ENCODE data around the gene UBASH3B.

Gene UBASH3B

DNA sequence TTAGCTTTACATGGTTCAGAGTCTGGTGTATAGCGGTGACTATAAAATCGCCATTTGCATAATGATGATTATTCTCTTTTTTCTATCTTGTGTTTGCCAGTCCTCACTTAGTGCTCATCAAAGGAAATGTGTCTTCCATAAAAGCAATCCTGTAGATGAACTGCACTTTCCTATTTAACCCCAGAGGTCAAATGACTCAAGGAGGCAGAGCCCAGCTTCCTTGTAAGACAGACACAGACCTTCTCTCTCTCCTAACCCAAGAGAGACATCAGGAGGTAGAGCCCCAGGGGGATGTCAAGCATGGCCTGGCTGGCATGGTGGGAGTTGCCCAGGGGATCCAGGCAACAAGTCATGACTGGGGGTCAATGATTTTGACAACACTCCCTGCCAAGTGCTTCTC, 135.9 kb downstream of the UBASH3B start:
- DNase-seq, result no peak

DNA sequence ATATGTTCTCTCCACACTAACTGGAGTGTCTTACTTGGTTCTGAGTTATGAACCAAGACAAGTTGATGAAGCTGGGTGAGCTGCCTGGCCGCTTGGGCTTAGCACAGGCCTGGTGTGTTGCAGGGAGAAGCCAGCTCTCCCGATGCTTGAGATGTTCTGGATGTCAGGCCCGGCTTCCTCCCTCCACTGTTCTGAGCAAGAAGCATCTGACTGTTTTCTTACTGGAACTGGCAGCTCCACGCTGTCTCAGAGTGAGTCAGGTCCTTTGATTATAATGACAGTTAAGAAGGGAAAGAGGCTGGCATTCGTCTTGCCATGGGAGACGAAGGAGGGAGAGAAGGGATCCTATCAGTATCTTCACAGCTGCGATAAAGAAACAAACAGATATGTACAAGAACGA, 136.3 kb downstream of the UBASH3B start:
- DNase-seq, result no peak

DNA sequence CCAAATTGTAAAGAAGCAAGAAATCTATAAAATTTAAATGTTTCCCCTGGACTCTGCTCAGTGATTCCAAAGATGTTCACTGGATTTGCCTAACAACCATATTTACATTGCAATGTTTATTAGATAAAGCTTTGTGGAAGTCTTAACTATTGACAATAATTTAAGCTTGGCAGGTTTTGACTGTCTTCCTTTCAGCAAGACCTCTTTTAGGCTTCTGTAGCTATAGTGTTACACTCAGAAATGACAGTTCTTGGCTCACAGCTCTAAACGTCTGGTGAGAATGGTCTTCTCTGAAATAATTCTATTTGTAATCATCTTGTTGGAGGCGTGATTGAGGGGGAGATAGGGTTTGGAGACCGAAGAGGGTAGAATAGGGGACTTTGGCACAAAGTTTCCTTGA, 138.0 kb downstream of the UBASH3B start:
- DNase-seq, result no peak

DNA sequence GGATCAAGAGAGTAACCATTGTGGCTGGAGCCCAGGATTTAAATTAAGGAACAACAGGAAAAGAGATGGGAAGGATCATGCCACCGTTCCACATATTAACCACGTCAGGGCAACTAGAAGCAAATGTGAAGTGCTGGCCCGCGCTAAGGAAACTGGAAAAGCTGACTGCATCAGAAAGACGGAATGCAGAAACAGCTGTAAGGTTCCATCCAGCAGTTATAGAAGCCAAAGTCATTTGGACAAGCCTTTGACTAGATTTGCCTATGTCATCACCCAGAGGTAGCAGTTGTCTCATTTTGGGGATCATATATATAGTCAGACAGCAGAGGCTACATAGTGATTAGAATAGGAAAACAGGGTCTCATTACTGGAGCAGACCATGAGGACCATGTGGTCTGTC, 139.8 kb downstream of the UBASH3B start:
- no peak for DNase-seq

DNA sequence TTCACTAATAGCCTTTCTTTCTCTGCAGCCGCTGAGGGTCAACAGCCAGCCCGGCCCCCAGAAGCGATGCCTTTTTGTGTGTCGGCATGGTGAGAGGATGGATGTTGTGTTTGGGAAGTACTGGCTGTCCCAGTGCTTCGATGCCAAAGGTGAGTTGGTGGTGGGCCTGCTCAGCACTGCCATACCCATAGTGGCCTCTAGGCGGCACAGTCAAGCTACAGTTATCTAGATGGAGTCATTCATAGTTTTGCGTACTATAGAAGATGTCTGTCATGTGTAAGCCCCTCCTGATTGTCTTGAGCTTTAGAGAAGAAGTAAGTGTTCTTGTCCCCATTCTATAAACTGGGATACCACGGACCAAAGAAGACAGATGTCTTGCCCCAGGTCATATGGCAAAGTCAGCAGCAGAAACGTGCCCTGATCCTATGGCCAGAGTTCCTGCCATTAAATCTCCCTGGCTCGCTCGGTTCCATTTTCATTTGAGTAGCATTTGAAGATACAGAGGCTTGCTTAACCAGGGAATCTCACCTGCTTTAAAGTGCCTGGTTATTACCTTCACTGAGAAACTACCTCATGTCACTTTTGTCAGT, 140.7 kb downstream of the UBASH3B start:
- DNase-seq, result no peak

DNA sequence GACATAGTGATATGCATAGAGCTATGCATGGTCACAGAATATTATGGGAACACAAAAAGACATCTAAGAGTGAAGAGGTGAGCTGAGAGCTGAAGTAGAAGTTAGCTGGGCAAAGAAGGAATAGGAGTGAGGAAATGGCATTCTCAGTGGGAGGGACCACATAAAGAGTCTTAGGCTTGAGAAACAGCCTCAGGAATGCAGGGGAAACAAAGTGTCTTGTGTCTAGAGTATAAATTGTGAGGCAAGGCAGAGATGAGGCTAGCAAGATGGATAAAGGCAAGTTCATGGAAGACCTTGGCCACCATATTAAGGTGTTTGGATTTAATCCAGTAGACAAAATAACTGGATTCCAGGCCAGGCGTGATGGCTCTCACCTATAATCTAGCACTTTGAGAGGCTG, 142.1 kb downstream of the UBASH3B start:
- no peak for DNase-seq

DNA sequence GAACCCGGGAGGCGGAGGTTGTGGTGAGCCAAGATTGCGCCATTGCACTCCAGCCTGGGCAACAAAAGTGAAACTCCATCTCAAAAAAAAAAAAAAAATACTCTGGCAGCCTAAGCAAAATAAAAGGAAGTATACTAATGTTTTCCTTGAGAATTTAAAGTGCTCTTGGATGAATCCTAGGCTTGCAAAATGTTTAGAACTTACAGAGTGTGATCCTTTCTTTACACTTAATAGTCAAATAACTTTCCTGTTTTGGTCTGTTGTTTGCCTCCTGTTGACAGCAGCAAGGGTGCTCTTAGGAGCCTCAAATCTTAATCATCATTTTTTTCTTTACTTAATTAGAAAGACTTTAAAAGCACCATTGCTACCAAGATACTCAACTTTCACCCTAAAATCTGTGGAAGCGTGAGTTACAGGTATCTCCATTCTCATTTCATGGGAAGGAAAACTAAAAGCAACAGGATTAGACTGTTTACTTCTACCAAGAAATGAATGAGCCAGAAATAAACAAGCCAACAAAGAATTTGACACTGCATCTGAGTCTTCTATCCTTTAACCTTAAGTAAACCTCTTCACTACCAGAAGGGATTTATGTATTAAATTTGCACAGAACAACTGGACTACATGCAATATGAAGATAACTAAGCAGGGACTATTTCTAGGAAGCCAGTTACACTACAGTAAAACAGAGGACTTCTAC, 144.0 kb downstream of the UBASH3B start:
- DNase-seq, result no peak

DNA sequence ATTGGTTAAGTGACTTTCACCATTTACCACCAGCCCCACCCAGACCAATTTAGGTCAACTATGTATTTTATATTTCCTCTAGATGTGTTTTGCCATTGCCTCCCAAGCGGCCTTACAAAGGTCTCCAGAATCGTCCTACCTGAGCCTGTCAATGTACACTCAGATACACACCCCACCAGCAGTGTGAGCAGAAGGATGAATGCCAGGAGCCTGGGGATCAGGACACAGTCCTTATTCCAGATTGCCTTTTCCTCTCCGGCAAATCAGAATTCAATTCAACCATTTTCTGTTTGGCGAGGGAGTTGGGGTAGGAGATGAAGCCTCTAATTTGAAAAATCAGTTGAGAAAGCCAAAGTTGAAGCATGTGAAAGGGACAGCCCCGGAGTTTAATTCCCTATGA, 147.4 kb downstream of the UBASH3B start:
- DNase-seq, result no peak

DNA sequence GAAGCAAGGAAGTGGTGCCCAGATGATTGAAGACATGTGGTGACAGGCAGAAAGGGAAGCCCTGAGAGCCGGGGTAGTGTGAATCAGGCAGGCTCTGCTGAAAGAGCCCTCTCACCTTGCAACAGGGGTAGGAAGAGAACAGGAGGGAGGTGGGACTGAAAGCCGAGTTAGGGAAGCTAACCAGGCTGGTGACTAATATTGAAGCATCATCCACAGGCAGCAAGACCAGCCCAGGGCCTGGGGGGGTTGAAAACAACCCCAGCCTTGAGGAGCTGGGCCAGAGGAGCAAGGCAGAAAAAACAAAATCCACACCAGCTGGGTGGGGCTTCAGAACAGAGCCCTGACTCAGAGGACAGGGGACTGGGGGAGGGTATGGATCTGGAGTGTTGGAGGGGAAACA, 147.8 kb downstream of the UBASH3B start:
- DNase-seq, result no peak

DNA sequence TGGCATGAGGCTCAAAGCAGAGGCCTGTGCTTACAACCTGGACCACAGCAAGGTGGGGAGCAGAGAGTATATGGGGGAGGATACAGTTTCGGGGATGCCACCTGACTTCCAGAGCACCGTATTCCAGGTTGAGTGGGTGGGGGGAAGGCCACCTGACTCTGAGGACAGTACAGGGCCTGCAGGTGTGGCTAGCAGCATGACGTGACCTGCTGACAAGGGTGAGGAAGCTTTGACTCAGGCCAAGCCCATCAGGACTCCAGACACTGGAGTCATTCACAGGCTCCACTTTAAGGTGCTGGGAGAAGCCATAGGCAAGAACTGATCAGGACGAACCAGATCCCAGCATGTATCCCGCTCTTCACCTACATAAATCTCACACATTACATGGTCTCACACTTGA, 148.2 kb downstream of the UBASH3B start:
- DNase-seq, result no peak

DNA sequence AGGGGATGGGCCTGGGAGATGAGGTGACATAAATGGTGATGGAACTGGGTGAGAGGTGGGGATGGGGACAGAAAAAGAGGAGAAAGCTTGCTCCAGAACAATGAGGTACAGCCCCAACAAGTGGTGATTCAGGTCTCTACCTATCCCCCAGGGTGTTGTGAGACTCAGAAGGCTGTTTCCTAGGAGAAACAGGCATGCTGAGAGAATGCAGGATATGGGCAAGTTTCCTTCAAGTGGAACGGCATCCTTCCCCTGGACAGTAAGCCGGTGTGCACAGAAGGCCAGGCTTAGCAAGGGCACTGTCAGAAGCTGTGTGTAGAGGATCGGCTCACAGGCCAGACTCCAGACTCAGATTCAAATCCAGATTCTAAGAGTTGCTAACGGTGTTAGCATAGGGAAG, 148.6 kb downstream of the UBASH3B start:
- DNase-seq, result no peak

DNA sequence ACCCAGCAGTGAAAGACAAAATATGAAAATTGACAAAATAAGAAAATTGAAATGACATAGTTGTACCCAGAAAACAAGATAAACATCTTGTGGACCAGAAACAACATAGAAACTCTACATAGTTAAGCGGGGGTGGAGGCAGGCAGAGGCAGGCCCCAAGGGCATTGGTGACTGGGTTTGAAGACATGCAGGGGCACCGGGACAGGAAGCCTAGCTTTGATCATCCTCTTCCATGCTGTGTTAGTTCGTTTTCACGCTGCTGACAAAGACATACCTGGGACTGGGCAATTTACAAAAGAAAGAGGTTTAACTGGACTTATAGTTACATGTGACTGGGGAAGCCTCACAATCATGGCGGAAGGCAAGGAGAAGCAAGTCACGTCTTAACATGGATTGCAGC, 149.3 kb downstream of the UBASH3B start:
- no peak for DNase-seq

DNA sequence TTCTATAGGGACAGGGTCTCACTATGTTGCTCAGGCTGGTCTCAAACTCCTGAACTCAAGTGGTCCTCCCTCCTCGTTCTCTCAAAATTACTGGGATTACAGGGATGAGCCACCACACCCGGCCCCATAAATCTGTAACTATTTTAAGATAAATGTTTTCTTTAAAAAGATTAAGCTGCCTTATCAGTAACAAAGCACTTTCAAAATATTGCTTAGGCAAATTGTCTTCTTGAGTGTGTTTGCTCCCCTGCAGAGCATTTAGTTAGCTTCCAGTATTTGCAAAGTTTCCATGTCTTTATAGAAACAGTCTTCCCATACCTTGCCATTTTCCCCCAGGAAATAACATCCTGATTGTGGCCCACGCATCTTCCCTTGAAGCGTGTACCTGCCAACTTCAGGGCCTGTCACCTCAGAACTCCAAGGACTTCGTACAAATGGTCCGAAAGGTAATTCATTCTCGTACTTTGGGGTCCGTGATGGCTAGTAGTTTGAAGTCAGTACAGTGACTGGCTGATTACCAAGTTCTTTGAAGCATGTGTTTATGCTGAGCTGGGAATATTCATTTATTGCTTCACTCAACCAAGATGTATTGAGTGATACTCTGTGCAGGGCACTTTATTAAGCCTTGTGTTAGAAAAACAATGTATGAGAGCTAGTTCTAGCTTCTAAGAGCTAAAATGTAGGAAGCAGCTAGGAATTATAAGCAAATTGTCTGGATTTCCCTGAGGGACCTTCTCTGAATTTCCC, 152.4 kb downstream of the UBASH3B start:
- no peak for DNase-seq

DNA sequence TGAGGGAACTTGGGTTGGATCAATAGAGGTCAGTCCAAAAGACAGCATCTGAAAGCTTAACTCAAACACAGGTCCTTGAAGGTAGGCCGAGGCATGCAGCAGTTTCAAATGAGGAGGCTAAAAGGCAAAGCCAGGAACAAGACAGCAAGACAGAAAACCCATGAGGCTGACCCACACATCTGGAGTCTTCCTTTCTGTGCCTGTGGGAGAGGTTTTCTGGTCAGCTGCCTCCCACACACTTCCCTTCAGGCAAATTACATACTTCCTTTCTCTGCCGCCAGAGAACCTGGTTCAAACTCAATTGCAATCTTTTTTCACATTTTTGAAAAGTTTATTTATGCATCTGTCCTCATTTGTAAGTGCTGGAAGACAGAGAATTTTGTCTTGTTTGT, 153.0 kb downstream of the UBASH3B start:
- DNase-seq, result no peak

DNA sequence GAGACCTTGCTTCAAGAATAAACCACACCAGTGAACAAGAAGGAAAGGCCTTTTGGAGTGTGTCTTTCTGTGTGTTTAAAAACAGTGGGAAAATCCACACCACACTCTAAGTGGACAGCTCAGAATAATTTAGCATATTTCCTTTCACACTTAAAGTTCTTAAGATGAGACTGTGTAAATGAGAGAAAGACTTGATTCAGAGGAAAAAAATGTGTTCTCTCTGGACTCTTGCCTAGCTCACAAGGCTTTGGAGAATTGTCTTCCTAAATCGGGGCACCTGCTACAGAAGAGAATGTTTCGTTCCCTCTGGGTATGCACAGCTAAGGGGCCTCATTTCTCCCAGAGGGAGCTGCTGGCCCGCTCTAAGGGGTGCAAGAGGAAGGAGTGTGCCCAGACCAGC, 154.3 kb downstream of the UBASH3B start:
- DNase-seq, result no peak

DNA sequence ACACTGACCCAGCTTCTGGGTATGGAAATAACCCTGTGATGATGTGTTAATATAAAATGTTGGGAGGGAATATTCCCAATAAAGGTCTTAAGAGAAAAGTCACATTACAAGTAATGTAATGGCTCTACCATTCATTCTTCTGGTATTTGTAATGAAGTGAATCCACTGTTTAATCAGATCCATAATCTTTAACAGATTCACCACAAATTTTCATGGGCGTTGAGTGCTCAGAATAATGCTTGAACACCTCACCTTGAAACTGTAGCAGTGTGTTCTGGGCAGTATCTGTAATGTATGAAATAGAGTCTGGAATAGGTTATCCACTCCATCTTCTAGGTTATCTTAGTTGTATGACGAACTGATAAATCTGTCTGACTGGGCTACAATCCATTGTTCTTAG, 156.2 kb downstream of the UBASH3B start:
- DNase-seq, result no peak

DNA sequence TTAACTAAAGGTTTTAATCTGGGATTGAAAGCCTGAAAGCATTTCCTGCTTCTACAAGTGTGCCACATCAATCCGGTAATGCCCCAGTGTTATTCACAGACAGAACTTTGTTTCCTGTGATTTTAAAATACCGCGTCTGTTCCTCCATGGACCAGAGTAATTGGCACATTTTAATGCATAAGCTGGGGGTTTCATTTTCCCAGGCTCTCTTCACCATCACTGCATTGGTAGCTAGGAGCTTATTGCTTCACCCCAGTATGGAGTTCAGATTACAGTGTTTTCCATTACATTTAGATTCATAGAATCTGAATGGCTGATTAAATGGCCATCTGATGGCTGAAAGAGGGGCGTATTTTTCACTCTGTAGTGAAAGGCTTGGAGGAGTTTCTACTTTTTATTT, 157.1 kb downstream of the UBASH3B start:
- DNase-seq, result no peak

DNA sequence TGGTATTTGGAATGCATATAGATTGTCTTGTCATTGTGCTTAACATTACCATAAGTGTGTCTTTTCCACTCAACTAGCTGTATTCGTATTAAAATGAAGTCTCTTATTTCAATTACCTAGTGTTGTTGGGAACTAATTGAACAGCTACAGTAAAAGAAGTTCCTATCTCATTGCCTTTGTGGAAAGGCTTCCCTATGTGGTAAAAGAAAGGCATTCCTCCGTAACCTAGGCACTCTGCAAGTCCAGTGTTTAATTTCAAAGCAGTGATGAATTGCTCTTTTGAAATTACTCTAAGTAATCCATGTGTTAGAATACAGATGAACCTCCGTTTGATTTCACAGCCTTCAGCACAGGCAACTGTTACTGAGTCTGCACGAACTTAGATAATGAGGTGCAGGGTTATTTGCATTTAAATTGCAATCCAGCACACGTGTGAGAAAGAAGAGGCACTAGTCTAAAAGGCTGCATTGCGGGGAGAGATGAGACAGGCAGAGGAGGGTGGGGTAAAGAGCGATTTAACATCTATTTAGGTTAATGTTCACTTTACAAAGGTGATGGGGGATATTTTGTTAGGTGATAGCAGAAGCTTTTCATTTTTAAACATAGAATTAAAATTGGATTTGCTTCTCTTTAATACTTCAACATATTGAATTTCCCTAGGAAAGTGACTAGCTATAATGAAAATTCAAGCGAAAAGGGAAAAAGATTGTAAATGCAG, 157.8 kb downstream of the UBASH3B start:
- DNase-seq, result no peak

DNA sequence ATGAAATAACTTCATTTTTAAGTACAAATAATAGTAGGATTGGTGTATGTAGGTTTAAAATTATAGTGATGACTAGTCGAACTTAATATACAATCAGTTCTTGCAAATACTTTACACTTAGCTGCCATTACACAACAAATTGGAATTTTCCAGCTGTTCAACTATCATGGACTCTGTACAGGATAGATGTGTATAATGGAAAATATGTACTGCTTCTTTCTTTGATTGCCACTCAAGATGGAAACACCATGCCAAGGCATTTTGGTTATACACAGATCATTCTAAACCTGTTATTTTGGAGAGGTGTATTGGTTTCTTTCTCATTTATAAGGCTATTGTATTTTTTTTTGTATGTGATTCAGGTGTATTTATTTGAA, 158.4 kb downstream of the UBASH3B start:
- DNase-seq, result no peak

DNA sequence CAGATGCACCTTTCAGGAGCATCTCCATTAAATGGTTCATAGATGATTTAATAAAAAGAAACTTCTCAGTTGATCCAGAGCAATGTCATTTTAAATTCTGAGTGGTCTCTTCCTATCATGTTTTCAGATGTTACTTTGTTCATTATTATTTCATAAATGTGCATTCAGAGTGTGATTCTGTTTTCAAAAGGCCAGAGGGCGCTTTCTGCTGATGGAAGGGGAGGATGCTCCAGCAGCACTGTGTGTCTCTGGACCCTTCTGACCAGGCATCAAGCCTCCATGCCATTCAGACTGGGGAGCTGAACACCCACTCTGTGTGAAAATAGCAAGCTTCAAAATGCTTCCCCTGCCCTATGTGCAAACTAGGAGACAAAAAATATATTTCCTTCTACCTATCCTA, 158.9 kb downstream of the UBASH3B start:
- DNase-seq, result no peak

DNA sequence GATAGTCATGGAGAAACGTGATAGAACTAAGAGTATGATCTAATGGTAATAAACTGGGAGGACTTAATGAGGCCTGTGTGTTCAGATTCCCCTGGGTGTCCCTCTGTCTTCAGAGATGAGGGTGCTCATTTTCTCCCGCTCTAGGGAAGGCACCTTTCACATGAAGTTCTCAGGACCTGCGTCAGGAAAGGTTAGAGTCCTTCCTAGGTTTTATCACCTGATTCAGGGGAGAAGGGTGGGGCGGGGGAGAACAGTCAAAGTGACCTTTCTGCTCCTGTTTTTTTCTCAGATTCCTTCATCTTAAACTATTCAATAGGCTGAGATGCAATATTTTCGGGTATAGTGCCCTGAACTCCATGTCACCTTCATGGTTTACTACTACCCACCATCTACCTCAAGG, 160.4 kb downstream of the UBASH3B start:
- DNase-seq, result no peak

DNA sequence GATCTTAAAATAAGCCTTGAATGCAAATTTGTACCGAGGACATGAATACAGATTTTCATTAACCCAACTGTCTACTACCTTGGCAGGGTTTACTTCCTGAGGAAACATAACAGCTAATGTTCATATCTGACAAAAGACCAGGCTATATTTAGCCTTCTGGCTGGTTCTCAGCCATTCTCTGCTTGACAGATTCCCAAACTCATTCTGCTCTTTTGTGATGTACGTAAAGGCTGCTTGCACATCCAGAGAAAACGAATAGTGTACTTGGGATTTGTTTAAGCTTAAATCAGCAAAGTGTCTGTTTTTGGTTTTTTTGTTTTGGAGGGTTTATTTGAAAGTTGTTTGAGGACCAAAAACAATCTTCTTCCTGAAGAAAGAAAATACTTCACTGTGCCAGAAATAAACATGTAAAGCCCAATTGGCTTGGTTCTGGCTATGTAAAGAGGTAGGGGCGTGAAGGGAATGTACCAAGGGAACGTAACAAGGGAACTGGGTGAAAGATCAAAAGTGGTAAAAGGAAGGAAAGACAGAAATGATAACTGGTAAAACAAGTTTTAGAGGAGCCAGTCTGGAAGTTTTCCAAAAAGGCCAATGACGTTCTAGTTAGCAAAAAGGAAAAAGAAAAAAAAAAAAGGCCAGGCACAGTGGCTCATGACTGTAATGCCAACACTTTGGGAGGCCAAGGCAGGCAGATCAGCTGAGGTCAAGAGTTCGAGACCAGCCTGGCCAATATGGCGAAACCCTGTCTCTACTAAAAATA, 161.4 kb downstream of the UBASH3B start:
- no peak for DNase-seq

DNA sequence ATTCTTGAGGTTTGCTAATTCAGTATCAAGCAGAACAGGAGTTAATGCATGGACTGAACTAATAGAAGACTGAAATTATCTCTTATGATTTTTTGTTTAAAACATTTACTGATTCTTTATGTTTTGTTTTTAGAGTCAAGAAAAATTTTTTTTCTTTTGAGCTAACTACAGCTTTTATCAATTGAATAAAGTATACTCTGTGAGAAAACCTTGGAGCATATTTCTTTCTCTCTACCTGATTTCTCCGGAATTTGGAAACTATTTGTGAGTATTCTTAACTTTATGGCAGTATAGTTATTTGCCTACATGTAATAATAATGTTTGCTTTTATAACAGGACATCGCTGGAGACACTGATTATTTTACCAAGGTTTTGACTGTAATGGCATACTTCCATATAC, 164.6 kb downstream of the UBASH3B start:
- DNase-seq, result no peak

Measured in NCI-H2171 (cell line).